IMR-90 (cell line): ENCODE results near the gene FMN2. TPM values are rescaled to one million over a fixed set of nuclear protein-coding genes. Genes with fewer than 3 reads are reported as not detected.
A peak's percentile ranks its signal among the peaks of the same experiment; 100 is the strongest.

Source experiments
- ATAC-seq: fragments of 200-7000 bp; cut with Tn5 transposase; 2 replicates; pipeline ENCODE4 v1.9.1; 2020; ENCODE audit warnings: low read depth, mild to moderate bottlenecking, moderate library complexity
- BruUV-seq: library from RNA; stranded (reverse); fragments of 400-500 nt; replicated peaks from 2 replicates; lab custom pipeline; 2021; lab: Mats Ljungman, UMichigan
- CTCF ChIA-PET: fragments of 300-600 bp; formaldehyde crosslinking; extraction: SDS; loops from one replicate; lab custom pipeline; 2021; ENCODE audit warnings: antibody characterized with exemption; lab: Yijun Ruan, JAX
- POLR2A ChIA-PET: fragments of 300-600 bp; sonication (Branson Sonifier 250); formaldehyde crosslinking; loops from one replicate; lab custom pipeline; 2022; ENCODE audit warnings: antibody characterized with exemption; ENCODE audit not compliant: unreplicated experiment; lab: Charles Lee
- DNase-seq: peaks from one replicate; pipeline ENCODE4 v3.0.0; 2013
- H2AFZ ChIP-seq: replicated peaks from 2 replicates; pipeline ENCODE3; 2013; ENCODE audit warnings: low read length, mild to moderate bottlenecking; ENCODE audit not compliant: poor library complexity
- H2AK5ac ChIP-seq: 2 replicates; pipeline ENCODE4 v1.6.1; 2013; ENCODE audit warnings: low read depth, low read length, inconsistent platforms
- H2AK9ac ChIP-seq: replicated peaks from 2 replicates; pipeline ENCODE3; 2013; ENCODE audit warnings: mild to moderate bottlenecking, low read depth, low read length, moderate library complexity; ENCODE audit not compliant: poor library complexity
- H2BK120ac ChIP-seq: 2 replicates; pipeline ENCODE4 v1.6.1; 2013; ENCODE audit warnings: low read depth, low read length, inconsistent platforms
- H2BK15ac ChIP-seq: 3 replicates; pipeline ENCODE4 v1.6.1; 2013; ENCODE audit warnings: low read depth, low read length, inconsistent platforms
- H2BK20ac ChIP-seq: 2 replicates; pipeline ENCODE4 v1.6.1; 2013; ENCODE audit warnings: low read depth, mild to moderate bottlenecking, inconsistent platforms, low read length, moderate library complexity
- H2BK5ac ChIP-seq: 2 replicates; pipeline ENCODE4 v1.6.1; 2013; ENCODE audit warnings: mild to moderate bottlenecking, low read depth, low read length, inconsistent platforms; ENCODE audit not compliant: poor library complexity, severe bottlenecking
- H3K14ac ChIP-seq: replicated peaks from 2 replicates; pipeline ENCODE4 v1.6.1; 2013; ENCODE audit warnings: low read depth, low read length, inconsistent platforms
- H3K18ac ChIP-seq: 2 replicates; pipeline ENCODE4 v1.6.1; 2013; ENCODE audit warnings: low read depth, low read length, control low read depth
- H3K23ac ChIP-seq: 2 replicates; pipeline ENCODE4 v1.6.1; 2013; ENCODE audit warnings: low read depth, low read length, inconsistent platforms
- H3K27ac ChIP-seq: 2 replicates; pipeline ENCODE4 v1.5.1; 2013; ENCODE audit warnings: mild to moderate bottlenecking, control low read depth, low read length; ENCODE audit not compliant: insufficient read depth
- H3K27me3 ChIP-seq: 2 replicates; pipeline ENCODE4 v1.6.1; 2013; ENCODE audit warnings: low read length; ENCODE audit not compliant: control insufficient read depth, insufficient read depth
- H3K36me3 ChIP-seq: 2 replicates; pipeline ENCODE4 v1.6.1; 2013; ENCODE audit warnings: low read length, mixed read lengths; ENCODE audit not compliant: control insufficient read depth, insufficient read depth
- H3K4ac ChIP-seq: 2 replicates; pipeline ENCODE4 v1.6.1; 2013; ENCODE audit warnings: low read depth, low read length, inconsistent platforms
- H3K4me1 ChIP-seq: 2 replicates; pipeline ENCODE4 v1.6.1; 2013; ENCODE audit warnings: low read length, mixed read lengths; ENCODE audit not compliant: control insufficient read depth, insufficient read depth
- H3K4me2 ChIP-seq: 2 replicates; pipeline ENCODE4 v1.6.1; 2013; ENCODE audit warnings: low read depth, mild to moderate bottlenecking, control low read depth, low read length, moderate library complexity
- H3K4me3 ChIP-seq: 2 replicates; pipeline ENCODE4 v1.5.1; 2013; ENCODE audit warnings: low read depth, mild to moderate bottlenecking, control low read depth, low read length, moderate library complexity; ENCODE audit not compliant: insufficient read depth
- H3K56ac ChIP-seq: 2 replicates; pipeline ENCODE4 v1.6.1; 2013; ENCODE audit warnings: low read length, inconsistent platforms; ENCODE audit not compliant: insufficient read depth; ENCODE audit errors: extremely low read depth
- H3K79me1 ChIP-seq, 2 experiments: 2 replicates each; pipeline ENCODE4 v1.6.1; 2013; ENCODE audit warnings: low read length in 2 of 2, inconsistent platforms in 1 of 2, low read depth in 1 of 2
- H3K9ac ChIP-seq: 2 replicates; pipeline ENCODE4 v1.6.1; 2013; ENCODE audit warnings: low read depth, low read length, control low read depth
- H3K9me1 ChIP-seq: 2 replicates; pipeline ENCODE4 v1.6.1; 2013; ENCODE audit warnings: low read length, inconsistent platforms; ENCODE audit not compliant: insufficient read depth
- H3K9me3 ChIP-seq: 2 replicates; pipeline ENCODE4 v1.6.1; 2013; ENCODE audit warnings: low read length; ENCODE audit not compliant: control insufficient read depth, insufficient read depth
- H4K20me1 ChIP-seq: 2 replicates; pipeline ENCODE4 v1.6.1; 2013; ENCODE audit warnings: low read length, inconsistent platforms; ENCODE audit not compliant: insufficient read depth
- H4K5ac ChIP-seq: 2 replicates; pipeline ENCODE4 v1.6.1; 2013; ENCODE audit warnings: mild to moderate bottlenecking, low read depth, low read length, control low read depth
- H4K8ac ChIP-seq, 2 experiments: 2 replicates each; pipeline ENCODE4 v1.6.1; 2013; ENCODE audit warnings: low read depth in 2 of 2, low read length in 2 of 2, control low read depth in 1 of 2, inconsistent platforms in 1 of 2
- H4K91ac ChIP-seq: 2 replicates; pipeline ENCODE4 v1.6.1; 2013; ENCODE audit warnings: low read depth, low read length, inconsistent platforms; ENCODE audit not compliant: insufficient read depth
- CHD1 ChIP-seq: IDR thresholded peaks from 2 replicates; pipeline ENCODE4 v1.6.1; 2012; ENCODE audit warnings: low read depth, low read length, improper control_type of control experiment
- MXI1 ChIP-seq: IDR thresholded peaks from 2 replicates; pipeline ENCODE4 v1.6.1; 2012; ENCODE audit warnings: low read depth, mild to moderate bottlenecking, low read length, moderate library complexity, borderline replicate concordance
- POLR2A ChIP-seq: IDR thresholded peaks from 2 replicates; pipeline ENCODE4 v1.6.1; 2012; ENCODE audit warnings: mild to moderate bottlenecking, low read depth, low read length
- RAD21 ChIP-seq: IDR thresholded peaks from 2 replicates; pipeline ENCODE4 v1.6.1; 2012; ENCODE audit warnings: low read length, improper control_type of control experiment
- RCOR1 ChIP-seq: IDR thresholded peaks from 2 replicates; pipeline ENCODE4 v1.6.1; 2012; ENCODE audit warnings: mild to moderate bottlenecking, low read length, improper control_type of control experiment; ENCODE audit not compliant: insufficient replicate concordance
- WGBS, 2 experiments: methylation state at CpG; one replicate each; pipeline versions ENCODE4 v1.1.5 to v1.1.7; 2013; ENCODE audit warnings: missing lambda C conversion rate in 2 of 2; ENCODE audit not compliant: insufficient read length in 1 of 2; ENCODE audit errors: extremely low coverage in 2 of 2; 5-methylcytosine and 5-hydroxymethylcytosine counted together
- dilution Hi-C: fragments of 300-500 bp; cut with HindIII; formaldehyde crosslinking; loops from one replicate; pipeline ENCODE4 v1.14.3; 2018; ENCODE audit warnings: low sequenced_read_pairs; ENCODE audit not compliant: unreplicated experiment
- in situ Hi-C: fragments of 300-500 bp; cut with MboI; formaldehyde crosslinking; loops from 3 replicates; pipeline ENCODE4 v1.14.3; 2019; ENCODE audit warnings: low sequenced_read_pairs, inconsistent platforms, mixed read lengths
- intact Hi-C: fragments of 100-400 bp; cut with micrococcal nuclease; formaldehyde crosslinking; loops from 2 replicates; pipeline ENCODE4 v1.10.0; 2022
- polyA plus RNA-seq, 3 experiments: library from polyadenylated mRNA; depleted of rRNA; stranded (reverse); fragments of >200 nt; gene quantifications; 2 replicates each; pipeline ENCODE4 v1.2.3, GENCODE V29; 2012; ENCODE audit warnings: low replicate concordance in 1 of 3
- total RNA-seq: library from RNA; depleted of rRNA; stranded (reverse); fragments of >200 nt; gene quantifications from 2 replicates; pipeline ENCODE4 v1.2.3, GENCODE V29; 2012

Gene FMN2
- total and polyA plus RNA-seq, 2 of the 4 experiments (the other 2 are of a cell fraction), result 29.0 to 35.8 TPM

DNA sequence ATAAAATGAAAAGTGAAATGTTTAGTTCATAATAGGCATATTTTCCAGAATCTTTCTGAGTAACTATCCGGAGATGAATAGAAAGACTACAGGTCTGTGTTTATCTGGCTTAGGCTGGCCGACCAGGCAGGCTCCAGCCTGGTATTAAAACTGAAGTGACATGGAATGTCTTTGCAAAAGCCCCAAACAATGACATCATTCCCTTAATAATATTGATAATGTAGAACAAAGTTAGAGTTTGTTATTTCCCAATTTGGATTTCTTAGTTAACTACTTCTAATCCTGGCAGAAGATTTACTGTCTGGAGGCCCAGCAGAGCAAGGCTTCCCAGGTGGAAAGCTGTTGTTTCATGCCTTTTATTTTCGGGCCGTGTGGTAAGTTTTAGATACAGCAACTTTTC lies 312.6 kb downstream of the FMN2 start:
- H3K27ac ChIP-seq, result peak overlapping the region; percentile 61
- ChIA-PET CTCF (no interaction called here), POLR2A (no interaction called here)
- peak overlapping the region; percentile 59 for H3K4me2 ChIP-seq
- H2BK120ac ChIP-seq, result peak overlapping the region; percentile 5; the same call in 1 of the 2 replicates
- no peak overlapping the region for H3K4me3 ChIP-seq
- no peak for TF ChIP-seq POLR2A
- TF ChIP-seq MXI1, result no peak
- TF ChIP-seq CHD1, result no peak
- no peak for TF ChIP-seq RAD21
- TF ChIP-seq RCOR1, result no peak
- no peak overlapping the region for H3K9ac ChIP-seq
- no TSS peak for BruUV-seq
- peak overlapping the region; percentile 83; the same call in 1 of the 2 replicates for H4K5ac ChIP-seq
- peak overlapping the region; percentile 69 for H2BK5ac ChIP-seq
- H3K14ac ChIP-seq, result peak overlapping the region; percentile 62; the same call in 1 of the 2 replicates
- intact Hi-C loops (no loop called here), dilution Hi-C loops (no loop called here), in situ Hi-C loops (no loop called here)
- H3K9me3 ChIP-seq, result no peaks in the 10 kb centered on the region
- peaks cover 2% of the 10 kb centered on the region; the same call in 1 of the 2 replicates for H3K36me3 ChIP-seq
- peak overlapping the region in 1 of 2 experiments; percentile 54; a peak in 3 of 4 replicates for H4K8ac ChIP-seq
- no peak overlapping the region for H2BK15ac ChIP-seq
- H3K56ac ChIP-seq, result peak overlapping the region; percentile 38; the same call in 1 of the 2 replicates
- peak overlapping the region; percentile 40; the same call in 1 of the 2 replicates for H3K23ac ChIP-seq
- no peak overlapping the region for H2AK9ac ChIP-seq
- WGBS, 2 experiments, result no CpG with 5 or more reads among the region's 4 CpGs
- peak; percentile 50 for ATAC-seq
- no peaks in the 10 kb centered on the region for H3K27me3 ChIP-seq
- DNase-seq, result peak; percentile 22
- H3K4me1 ChIP-seq, result peaks cover 10% of the 10 kb centered on the region
- peaks cover 8% of the 10 kb centered on the region; the same call in 1 of the 2 replicates for H3K9me1 ChIP-seq
- H4K20me1 ChIP-seq, result no peaks in the 10 kb centered on the region
- H2AK5ac ChIP-seq, result no peak overlapping the region
- peak overlapping the region; percentile 55; the same call in 1 of the 2 replicates for H3K18ac ChIP-seq
- H2BK20ac ChIP-seq, result peak overlapping the region; percentile 55; the same call in 1 of the 2 replicates
- H2AFZ ChIP-seq, result no peak overlapping the region
- H4K91ac ChIP-seq, result peak overlapping the region; percentile 17; the same call in 1 of the 2 replicates
- H3K4ac ChIP-seq, result peak overlapping the region; percentile 25; the same call in 1 of the 2 replicates
- peaks cover 9 to 27% of the 10 kb centered on the region in 2 experiments for H3K79me1 ChIP-seq
